ENCODE data around the gene ANXA11.

ANXA11 gene

GRCh38 chr10:80163741-80164341, 41.5 kb downstream of the ANXA11 start:
- Histone ChIP-seq H2AFZ (ENCODE audit: low read depth, low read length) (no peak overlapping the region), H3K4me3 (ENCODE audit: low read length) (no peak overlapping the region), H3K9me3 (ENCODE audit: low read length) (no peaks in the 10 kb centered on the region), H3K27me3 (ENCODE audit: insufficient read depth, low read length) (no peaks in the 10 kb centered on the region), H3K4me1 (ENCODE audit: insufficient read depth, low read length) (no peaks in the 10 kb centered on the region), H3K36me3 (ENCODE audit: insufficient read depth, low read length) (no peaks in the 10 kb centered on the region)

- Histone ChIP-seq H3K9me3 (ENCODE audit: low read length) (no peaks in the 10 kb centered on the region), H2AFZ (ENCODE audit: low read depth, low read length) (no peak overlapping the region), H3K36me3 (ENCODE audit: insufficient read depth, low read length) (no peaks in the 10 kb centered on the region), H3K4me3 (ENCODE audit: low read length) (no peak overlapping the region), H3K27me3 (ENCODE audit: insufficient read depth, low read length) (no peaks in the 10 kb centered on the region), H3K4me1 (ENCODE audit: insufficient read depth, low read length) (no peaks in the 10 kb centered on the region)
Measured at GRCh38 chr10:80161321-80162083, 43.8 kb downstream of the ANXA11 start.

DNA sequence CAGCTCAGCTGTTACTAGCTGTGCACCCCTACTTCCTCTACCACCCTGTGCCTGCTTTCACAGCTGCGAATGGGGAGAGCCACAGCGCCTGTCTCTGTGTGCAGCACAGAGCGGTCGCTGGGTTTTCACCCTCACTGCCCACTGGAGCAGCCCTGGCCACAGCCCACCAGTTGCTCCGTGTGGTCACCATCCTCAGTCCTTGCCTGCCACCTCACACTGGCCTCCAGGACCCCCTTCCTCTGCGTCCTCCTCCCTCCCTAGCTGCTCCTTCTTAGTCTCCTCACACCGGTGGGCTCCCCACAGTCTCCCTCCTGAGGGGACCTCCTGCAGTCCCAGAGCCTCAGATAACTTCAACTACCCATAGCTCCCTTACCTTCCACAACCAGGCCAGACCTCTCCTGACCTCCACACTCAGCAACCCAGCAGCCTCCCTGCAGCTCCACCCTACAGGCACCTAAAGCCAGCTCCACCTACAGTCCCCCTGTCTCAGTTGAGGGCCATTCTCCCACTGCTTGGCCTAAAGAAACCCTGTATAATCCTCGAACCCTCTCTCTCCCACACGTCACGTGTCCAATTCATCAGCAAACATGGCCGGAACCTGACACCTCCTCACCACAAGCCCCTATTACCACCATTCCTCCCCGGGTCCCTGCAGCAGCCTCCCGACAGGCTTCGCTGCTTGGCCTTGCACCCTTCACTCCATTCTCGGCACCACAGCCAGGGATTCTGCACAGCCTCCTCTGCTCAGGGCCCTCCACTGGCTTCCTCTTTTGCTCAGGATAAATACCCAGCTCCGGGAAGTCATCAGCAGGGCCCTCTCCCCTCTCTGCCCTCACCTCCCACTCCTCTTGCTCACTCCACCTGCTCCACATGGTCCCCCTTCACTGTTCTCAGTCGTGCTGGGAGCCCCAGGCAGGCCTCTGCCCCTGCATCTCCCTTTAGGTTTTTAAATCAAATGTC, 44.7 kb downstream of the ANXA11 start:
- Histone ChIP-seq H2AFZ (ENCODE audit: low read depth, low read length) (no peak overlapping the region), H3K4me1 (ENCODE audit: insufficient read depth, low read length) (no peaks in the 10 kb centered on the region), H3K36me3 (ENCODE audit: insufficient read depth, low read length) (no peaks in the 10 kb centered on the region), H3K27me3 (ENCODE audit: insufficient read depth, low read length) (no peaks in the 10 kb centered on the region), H3K4me3 (ENCODE audit: low read length) (no peak overlapping the region), H3K9me3 (ENCODE audit: low read length) (no peaks in the 10 kb centered on the region)

DNA sequence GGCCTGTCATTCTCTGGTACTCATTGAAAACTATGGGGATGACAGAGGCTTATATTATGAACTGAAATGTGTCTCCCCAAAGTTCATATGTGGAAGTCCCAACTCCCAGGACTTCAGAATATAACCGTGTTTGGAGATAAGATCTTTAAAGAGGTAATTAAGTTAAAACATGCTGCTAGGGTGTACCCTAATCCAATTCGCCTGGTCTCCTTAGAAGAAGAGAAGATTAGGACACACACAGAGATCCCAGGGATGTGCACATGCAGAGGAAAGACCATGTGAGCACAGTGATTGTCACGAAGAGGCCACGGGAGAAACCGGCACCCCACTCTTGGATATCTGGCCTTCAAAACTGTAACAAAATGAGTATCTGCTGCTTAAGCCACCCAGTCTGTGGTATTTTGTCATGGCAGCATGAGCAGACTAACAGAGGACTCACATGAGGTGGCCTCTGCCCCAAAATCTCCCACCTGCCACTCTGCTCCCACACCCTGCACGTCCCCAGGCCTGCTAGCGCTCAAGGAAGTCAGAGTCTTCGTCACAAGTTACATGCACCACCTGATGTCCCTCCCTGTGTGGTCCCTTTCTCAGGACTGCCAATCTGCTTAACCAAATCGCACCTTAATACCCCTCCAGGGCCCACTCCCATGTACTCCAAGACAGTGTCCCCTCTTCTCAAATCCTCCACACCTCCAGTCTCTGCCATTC, 46.0 kb downstream of the ANXA11 start:
- no peaks in the 10 kb centered on the region for H3K9me3 ChIP-seq (ENCODE audit: low read length)
- H3K4me3 ChIP-seq (ENCODE audit: low read length) = no peak overlapping the region
- no peak overlapping the region for H2AFZ ChIP-seq (ENCODE audit: low read depth, low read length)
- no peaks in the 10 kb centered on the region for H3K27me3 ChIP-seq (ENCODE audit: insufficient read depth, low read length)
- H3K4me1 ChIP-seq (ENCODE audit: insufficient read depth, low read length) = no peaks in the 10 kb centered on the region
- no peaks in the 10 kb centered on the region for H3K36me3 ChIP-seq (ENCODE audit: insufficient read depth, low read length)

DNA sequence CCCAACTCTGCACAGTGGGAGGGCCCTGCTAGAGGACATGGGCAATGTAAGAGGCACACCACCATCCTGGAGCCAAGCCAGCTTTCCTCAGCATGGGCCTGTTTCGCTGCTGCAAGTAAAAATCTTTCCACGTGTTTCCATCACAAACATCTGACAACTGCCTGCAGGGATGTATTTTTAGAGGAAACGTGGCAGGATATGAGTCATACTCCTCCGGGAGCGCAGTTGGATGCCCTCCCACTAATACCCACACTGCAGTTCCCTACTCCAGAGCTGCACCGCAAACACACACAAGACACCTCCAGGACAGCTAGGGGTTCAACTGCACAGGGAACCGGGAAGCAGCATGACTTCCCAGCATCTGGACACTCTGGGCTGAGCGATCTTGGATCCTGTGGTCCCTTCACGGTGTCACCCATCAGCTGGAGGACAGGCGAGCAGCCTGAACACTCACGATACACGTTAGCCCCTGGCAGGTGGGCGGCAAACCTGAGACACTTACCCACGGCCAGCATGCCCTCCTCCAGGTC, 46.7 kb downstream of the ANXA11 start:
- Histone ChIP-seq H3K4me1 (ENCODE audit: insufficient read depth, low read length) (no peaks in the 10 kb centered on the region), H3K4me3 (ENCODE audit: low read length) (no peak overlapping the region)

DNA sequence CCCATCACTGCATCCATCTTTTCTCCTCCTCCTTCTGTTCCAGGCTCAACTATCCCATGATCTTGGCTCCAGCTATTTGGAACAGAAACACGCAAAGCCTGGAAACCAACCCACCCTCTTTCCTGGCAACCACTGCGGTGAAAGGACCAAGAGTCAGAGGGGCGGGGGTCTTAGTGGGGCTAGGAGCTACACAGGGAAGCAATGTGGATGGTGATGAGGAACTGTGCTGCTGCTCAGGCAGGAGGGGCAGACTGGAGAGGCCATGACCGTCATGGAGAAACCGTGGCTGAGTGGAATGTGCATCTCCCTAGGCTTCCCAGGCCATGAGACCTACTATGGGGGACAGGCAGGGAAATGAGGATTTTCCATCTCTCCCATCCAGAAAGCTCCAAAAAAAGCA, 47.2 kb downstream of the ANXA11 start:
- Histone ChIP-seq H3K4me3 (ENCODE audit: low read length) (no peak overlapping the region), H2AFZ (ENCODE audit: low read depth, low read length) (no peak overlapping the region), H3K9me3 (ENCODE audit: low read length) (no peaks in the 10 kb centered on the region), H3K36me3 (ENCODE audit: insufficient read depth, low read length) (no peaks in the 10 kb centered on the region), H3K27me3 (ENCODE audit: insufficient read depth, low read length) (no peaks in the 10 kb centered on the region), H3K4me1 (ENCODE audit: insufficient read depth, low read length) (no peaks in the 10 kb centered on the region)

More for the DNA sequence above, 46.7 kb downstream of the ANXA11 start:
- H2AFZ ChIP-seq (ENCODE audit: low read depth, low read length) = no peak overlapping the region
- H3K36me3 ChIP-seq (ENCODE audit: insufficient read depth, low read length) = no peaks in the 10 kb centered on the region
- H3K27me3 ChIP-seq (ENCODE audit: insufficient read depth, low read length) = no peaks in the 10 kb centered on the region
- no peaks in the 10 kb centered on the region for H3K9me3 ChIP-seq (ENCODE audit: low read length)

GRCh38 chr10:80157561-80157960, 47.8 kb downstream of the ANXA11 start:
- H3K4me1 ChIP-seq (ENCODE audit: insufficient read depth, low read length) = no peaks in the 10 kb centered on the region
- H3K9me3 ChIP-seq (ENCODE audit: low read length) = no peaks in the 10 kb centered on the region
- H3K27me3 ChIP-seq (ENCODE audit: insufficient read depth, low read length) = no peaks in the 10 kb centered on the region
- no peaks in the 10 kb centered on the region for H3K36me3 ChIP-seq (ENCODE audit: insufficient read depth, low read length)
- H2AFZ ChIP-seq (ENCODE audit: low read depth, low read length) = no peak overlapping the region
- no peak overlapping the region for H3K4me3 ChIP-seq (ENCODE audit: low read length)

- Histone ChIP-seq H2AFZ (ENCODE audit: low read depth, low read length) (no peak overlapping the region), H3K27me3 (ENCODE audit: insufficient read depth, low read length) (no peaks in the 10 kb centered on the region), H3K4me3 (ENCODE audit: low read length) (no peak overlapping the region), H3K36me3 (ENCODE audit: insufficient read depth, low read length) (no peaks in the 10 kb centered on the region), H3K4me1 (ENCODE audit: insufficient read depth, low read length) (no peaks in the 10 kb centered on the region), H3K9me3 (ENCODE audit: low read length) (no peaks in the 10 kb centered on the region)
Measured at GRCh38 chr10:80156216-80156615, 49.1 kb downstream of the ANXA11 start.

DNA sequence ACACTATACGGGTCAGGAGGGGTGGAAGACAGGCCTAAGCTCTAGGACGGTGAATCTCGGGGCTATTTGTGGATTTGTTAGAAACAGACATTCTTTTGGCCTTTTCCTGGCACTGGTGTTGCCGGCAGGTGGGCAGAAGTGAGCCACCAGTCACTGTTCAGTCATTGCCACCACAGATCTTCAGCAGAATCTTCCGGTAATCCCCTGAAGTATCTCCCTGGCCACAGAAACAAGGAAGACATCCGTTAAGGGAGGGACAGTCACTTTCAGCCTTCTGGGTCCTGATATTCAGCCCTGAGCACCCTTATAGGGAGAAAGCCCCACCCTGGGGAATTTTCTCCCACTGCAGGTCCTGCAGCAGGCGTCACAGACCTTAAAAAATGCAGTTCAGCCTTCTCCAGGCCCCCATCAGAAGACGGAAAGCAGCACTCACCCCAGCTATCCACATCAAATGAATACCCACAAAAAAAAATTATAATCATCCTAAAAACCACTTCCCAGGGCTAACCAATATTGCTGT, 49.6 kb downstream of the ANXA11 start:
- Histone ChIP-seq H2AFZ (ENCODE audit: low read depth, low read length) (no peak overlapping the region), H3K36me3 (ENCODE audit: insufficient read depth, low read length) (no peaks in the 10 kb centered on the region), H3K27me3 (ENCODE audit: insufficient read depth, low read length) (no peaks in the 10 kb centered on the region), H3K4me3 (ENCODE audit: low read length) (no peak overlapping the region), H3K4me1 (ENCODE audit: insufficient read depth, low read length) (no peaks in the 10 kb centered on the region), H3K9me3 (ENCODE audit: low read length) (no peaks in the 10 kb centered on the region)

GRCh38 chr10:80154978-80155695, 50.2 kb downstream of the ANXA11 start:
- H3K9me3 ChIP-seq (ENCODE audit: low read length) = no peaks in the 10 kb centered on the region
- H3K36me3 ChIP-seq (ENCODE audit: insufficient read depth, low read length) = no peaks in the 10 kb centered on the region
- H3K27me3 ChIP-seq (ENCODE audit: insufficient read depth, low read length) = no peaks in the 10 kb centered on the region
- H3K4me1 ChIP-seq (ENCODE audit: insufficient read depth, low read length) = no peaks in the 10 kb centered on the region
- no peak overlapping the region for H3K4me3 ChIP-seq (ENCODE audit: low read length)
- H2AFZ ChIP-seq (ENCODE audit: low read depth, low read length) = no peak overlapping the region

DNA sequence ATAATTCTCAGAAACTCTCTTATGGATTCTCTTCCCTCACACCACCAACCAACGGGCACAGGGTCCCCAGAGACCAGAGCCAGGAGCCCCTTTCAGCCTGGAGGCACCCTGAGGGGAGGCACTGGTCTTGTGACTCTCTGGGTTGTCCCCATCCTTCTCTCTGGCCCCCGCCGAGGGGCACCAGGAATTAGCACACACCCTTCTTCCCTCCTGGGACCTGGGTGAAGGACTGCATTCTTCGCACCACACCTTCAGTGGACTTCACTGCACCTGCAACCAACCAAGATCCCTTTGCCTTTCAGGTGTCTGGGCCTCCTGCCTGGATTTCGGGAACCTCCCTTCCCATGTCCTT, 50.7 kb downstream of the ANXA11 start:
- H2AFZ ChIP-seq (ENCODE audit: low read depth, low read length) = no peak overlapping the region
- no peaks in the 10 kb centered on the region for H3K27me3 ChIP-seq (ENCODE audit: insufficient read depth, low read length)
- no peaks in the 10 kb centered on the region for H3K9me3 ChIP-seq (ENCODE audit: low read length)
- H3K4me3 ChIP-seq (ENCODE audit: low read length) = no peak overlapping the region
- H3K36me3 ChIP-seq (ENCODE audit: insufficient read depth, low read length) = no peaks in the 10 kb centered on the region
- H3K4me1 ChIP-seq (ENCODE audit: insufficient read depth, low read length) = no peaks in the 10 kb centered on the region

DNA sequence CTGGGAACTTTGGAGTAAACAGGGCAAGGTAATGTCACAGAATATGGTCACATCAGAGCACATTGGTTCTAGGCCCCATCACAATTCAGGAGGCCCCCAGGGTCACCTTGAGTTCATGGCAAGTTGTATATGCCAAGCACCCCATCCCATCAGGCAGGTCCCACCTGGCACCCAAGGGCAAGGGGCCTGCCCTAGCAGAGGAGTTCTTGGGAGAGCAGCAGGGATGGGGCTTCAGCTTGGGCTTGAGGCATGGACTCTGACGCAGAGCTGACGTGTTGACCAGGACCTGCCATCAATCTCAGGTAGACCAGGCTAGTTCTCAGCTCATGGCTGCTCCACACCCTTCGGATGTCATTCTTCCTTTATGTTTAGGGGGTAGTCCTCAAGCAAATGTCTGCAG, 51.9 kb downstream of the ANXA11 start:
- Histone ChIP-seq H3K4me1 (ENCODE audit: insufficient read depth, low read length) (no peaks in the 10 kb centered on the region), H3K27me3 (ENCODE audit: insufficient read depth, low read length) (no peaks in the 10 kb centered on the region), H3K9me3 (ENCODE audit: low read length) (no peaks in the 10 kb centered on the region), H3K4me3 (ENCODE audit: low read length) (no peak overlapping the region), H3K36me3 (ENCODE audit: insufficient read depth, low read length) (no peaks in the 10 kb centered on the region), H2AFZ (ENCODE audit: low read depth, low read length) (no peak overlapping the region)
